ENCODE measurements around the gene MIAT. TPM values are rescaled to one million over a fixed set of nuclear protein-coding genes. Genes with fewer than 3 reads are reported as not detected.
"Not testable (repeated sequence)": the region's sequence is repeated elsewhere in the genome, so short reads cannot be mapped to it uniquely, and the experiment has no call there.

The MIAT gene
- total RNA-seq, 1 donor from 2014 or later, result 0.53 TPM

DNA sequence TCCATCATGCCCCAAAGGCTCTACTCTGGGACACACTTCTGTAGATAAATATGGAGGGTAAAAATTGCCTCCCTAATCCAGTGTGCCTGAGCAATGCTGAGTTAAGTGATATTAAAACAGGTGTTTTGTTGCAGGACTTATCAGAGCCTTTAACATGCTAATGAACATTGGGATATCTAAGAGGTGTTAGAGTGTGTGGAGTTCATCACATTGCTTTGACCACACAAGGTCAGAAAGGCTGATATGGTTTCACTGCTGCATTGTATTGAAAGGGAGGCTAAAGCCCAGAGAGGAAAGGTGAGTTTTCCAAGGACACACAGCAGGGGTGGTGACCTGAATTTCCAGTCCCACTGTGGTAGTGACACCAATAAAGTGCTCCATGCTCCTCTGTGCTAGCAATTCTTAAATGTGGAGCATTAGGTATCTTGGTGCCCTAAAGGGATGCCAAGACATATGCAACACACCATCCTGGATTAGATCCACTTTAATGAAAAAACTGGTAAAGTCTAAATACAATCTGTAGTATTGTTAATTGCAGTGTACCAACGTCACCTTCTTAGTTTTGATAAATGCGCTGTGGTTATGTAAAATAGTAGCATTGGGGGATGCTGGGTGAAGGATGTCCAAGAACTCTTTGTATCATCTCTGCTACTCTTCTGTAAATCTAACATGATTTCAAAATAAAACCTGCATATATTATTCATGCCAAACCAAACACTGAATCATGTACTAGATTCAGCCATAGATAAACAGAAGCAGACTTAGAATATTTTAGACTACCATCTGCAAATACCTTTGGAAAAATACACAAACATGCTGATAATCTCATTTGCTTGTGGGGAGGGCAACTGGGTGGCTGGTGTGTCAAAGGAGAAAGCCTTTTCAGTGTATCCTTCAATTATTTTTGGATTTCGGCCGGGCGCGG is 45.8 kb downstream of the MIAT start:
- FAIRE-seq, result no peak
- no peak overlapping the region for H3K4me3 ChIP-seq (ENCODE audit: low read depth, low read length)
- no peak for DNase-seq (ENCODE audit: low read depth)
- H3K27me3 ChIP-seq (ENCODE audit: control insufficient read depth, insufficient read depth, low read length), result no peaks in the 10 kb centered on the region
- peaks cover 4% of the 10 kb centered on the region for H3K36me3 ChIP-seq (ENCODE audit: control insufficient read depth, insufficient read depth, low read length)
- TF ChIP-seq, protein P1, sequence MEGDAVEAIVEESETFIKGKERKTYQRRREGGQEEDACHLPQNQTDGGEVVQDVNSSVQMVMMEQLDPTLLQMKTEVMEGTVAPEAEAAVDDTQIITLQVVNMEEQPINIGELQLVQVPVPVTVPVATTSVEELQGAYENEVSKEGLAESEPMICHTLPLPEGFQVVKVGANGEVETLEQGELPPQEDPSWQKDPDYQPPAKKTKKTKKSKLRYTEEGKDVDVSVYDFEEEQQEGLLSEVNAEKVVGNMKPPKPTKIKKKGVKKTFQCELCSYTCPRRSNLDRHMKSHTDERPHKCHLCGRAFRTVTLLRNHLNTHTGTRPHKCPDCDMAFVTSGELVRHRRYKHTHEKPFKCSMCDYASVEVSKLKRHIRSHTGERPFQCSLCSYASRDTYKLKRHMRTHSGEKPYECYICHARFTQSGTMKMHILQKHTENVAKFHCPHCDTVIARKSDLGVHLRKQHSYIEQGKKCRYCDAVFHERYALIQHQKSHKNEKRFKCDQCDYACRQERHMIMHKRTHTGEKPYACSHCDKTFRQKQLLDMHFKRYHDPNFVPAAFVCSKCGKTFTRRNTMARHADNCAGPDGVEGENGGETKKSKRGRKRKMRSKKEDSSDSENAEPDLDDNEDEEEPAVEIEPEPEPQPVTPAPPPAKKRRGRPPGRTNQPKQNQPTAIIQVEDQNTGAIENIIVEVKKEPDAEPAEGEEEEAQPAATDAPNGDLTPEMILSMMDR (IDR thresholded peaks at IDR 0.05; ENCODE audit: insufficient read depth, low read length, severe bottlenecking), result no peak

DNA sequence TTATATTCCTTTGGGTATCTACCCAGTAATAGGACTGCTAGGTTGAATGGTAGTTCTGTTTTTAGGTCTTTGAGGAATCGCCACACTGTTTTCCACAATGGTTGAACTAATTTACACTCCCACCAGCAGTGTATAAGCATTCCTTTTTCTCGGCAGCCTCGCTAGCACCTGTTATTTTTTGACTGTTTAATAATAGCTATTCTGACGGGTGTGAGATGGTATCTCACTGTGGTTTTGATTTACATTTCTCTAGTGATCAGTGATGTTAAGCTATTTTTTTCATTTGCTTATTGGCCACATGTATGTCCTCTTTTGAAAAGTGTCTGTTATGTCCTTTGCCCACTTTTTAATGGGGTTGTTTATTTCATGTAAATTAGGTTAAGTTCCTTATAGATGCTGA is 48.0 kb downstream of the MIAT start:
- H3K27me3 ChIP-seq (ENCODE audit: control insufficient read depth, insufficient read depth, low read length); FAIRE-seq; H3K36me3 ChIP-seq (ENCODE audit: control insufficient read depth, insufficient read depth, low read length); DNase-seq (ENCODE audit: low read depth); H3K4me3 ChIP-seq (ENCODE audit: low read depth, low read length): not testable (repeated sequence)

DNA sequence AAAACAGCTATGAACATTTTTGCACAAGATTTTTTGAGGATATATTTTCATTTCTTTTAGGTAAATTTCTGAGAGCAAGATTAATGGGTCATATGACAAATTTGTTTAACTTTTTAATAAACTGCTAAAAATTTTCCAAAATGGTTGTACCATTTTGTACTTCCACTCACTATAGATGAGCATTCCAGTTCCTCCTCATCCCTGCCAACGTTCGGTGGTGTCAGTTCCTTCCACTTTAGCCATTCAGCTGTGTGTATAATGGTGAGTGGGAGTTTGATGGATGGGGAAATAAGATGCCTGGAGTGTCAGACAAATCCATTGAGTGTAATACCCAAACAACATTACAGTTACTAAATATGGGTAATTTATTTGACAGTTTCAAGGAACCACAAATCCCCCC is 49.7 kb downstream of the MIAT start:
- peaks cover 2% of the 10 kb centered on the region for H3K36me3 ChIP-seq (ENCODE audit: control insufficient read depth, insufficient read depth, low read length)
- TF ChIP-seq, protein P1 (IDR thresholded peaks at IDR 0.05; ENCODE audit: insufficient read depth, low read length, severe bottlenecking), result no peak
- no peak overlapping the region for H3K4me3 ChIP-seq (ENCODE audit: low read depth, low read length)
- FAIRE-seq (no peak), DNase-seq (ENCODE audit: low read depth) (no peak)
- no peaks in the 10 kb centered on the region for H3K27me3 ChIP-seq (ENCODE audit: control insufficient read depth, insufficient read depth, low read length)

DNA sequence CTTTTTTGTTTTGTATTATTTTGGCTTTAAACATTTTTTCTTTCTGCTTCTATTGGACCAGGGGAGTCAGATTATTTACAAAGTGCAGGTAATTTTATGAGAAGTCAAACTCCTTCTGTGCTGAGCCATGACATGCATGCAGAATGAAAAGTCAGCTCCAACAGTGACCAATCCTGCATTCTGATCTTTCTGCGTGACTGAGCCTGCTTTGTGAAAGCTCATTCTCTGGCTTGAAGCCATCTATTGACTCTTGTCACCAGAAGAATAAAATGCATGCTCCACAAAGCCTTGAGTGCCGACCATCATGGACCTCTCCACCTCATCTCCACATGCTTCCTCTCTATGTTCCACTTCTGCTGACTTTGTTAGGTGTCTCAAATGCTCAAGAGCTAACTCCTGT is 50.2 kb downstream of the MIAT start:
- no peak overlapping the region for H3K4me3 ChIP-seq (ENCODE audit: low read depth, low read length)
- no peaks in the 10 kb centered on the region for H3K27me3 ChIP-seq (ENCODE audit: control insufficient read depth, insufficient read depth, low read length)
- TF ChIP-seq, protein P1 (IDR thresholded peaks at IDR 0.05; ENCODE audit: insufficient read depth, low read length, severe bottlenecking), result no peak
- FAIRE-seq (no peak), DNase-seq (ENCODE audit: low read depth) (peak; percentile 72)
- peaks cover under 1% of the 10 kb centered on the region for H3K36me3 ChIP-seq (ENCODE audit: control insufficient read depth, insufficient read depth, low read length)

DNA sequence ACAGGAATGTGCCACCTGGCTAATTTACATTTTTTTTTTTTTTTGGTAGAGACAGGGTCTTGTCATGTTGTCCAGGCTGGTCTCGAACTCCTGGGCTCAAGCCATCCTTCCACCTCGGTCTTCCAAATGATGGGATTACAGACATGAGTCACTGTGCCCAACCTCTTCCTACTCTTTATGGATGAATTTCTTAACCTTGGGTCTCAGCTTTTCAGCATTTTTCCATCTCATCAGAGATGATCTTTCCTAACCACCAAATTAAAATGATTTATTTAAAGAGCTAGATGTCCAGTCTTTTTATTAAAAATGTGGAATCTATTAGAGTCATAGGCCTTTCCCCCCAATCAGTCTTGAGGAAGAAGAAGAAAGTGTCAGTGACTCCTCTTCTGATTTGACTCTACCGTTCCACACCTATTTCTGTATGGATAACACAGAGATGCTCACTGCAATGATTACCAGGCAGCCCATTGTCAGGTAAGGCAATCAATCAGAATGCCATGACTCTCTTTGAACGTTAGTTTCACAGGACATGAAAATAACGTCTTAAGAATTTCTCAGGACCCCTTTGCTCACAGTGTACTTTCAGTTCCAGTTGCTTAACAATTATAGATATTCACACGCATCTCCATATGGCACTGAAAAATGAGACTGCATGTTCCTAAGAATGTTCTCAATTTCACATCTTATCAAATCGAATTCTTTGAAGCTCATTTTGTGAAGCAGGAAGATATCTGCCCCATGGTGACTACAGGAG is 51.0 kb downstream of the MIAT start:
- Histone ChIP-seq H3K27me3 (ENCODE audit: control insufficient read depth, insufficient read depth, low read length) (no peaks in the 10 kb centered on the region), H3K4me3 (ENCODE audit: low read depth, low read length) (no peak overlapping the region), H3K36me3 (ENCODE audit: control insufficient read depth, insufficient read depth, low read length) (no peaks in the 10 kb centered on the region)
- TF ChIP-seq, protein P1 (IDR thresholded peaks at IDR 0.05; ENCODE audit: insufficient read depth, low read length, severe bottlenecking), result no peak
- no peak for DNase-seq (ENCODE audit: low read depth)
- no peak for FAIRE-seq

All from bronchial epithelial cell (primary cell).